AG04449 (cell line): ENCODE measurements around the gene HOMER2.
A peak's percentile ranks its signal among the peaks of the same experiment; 100 is the strongest.

Experiments
- CTCF ChIA-PET: fragments of 350-600 bp; formaldehyde crosslinking; extraction: SDS; loops from one replicate; lab custom pipeline; 2021; ENCODE audit warnings: antibody characterized with exemption; lab: Yijun Ruan, JAX
- POLR2A ChIA-PET: fragments of 400-600, 350-600 bp; formaldehyde crosslinking; extraction: SDS; loops from one replicate; lab custom pipeline; 2020; ENCODE audit warnings: antibody characterized with exemption, inconsistent platforms; lab: Yijun Ruan, JAX
- DNase-seq: peaks from one replicate; pipeline ENCODE4 v3.0.0-alpha.2; 2010; ENCODE audit warnings: low read depth, low spot score
- H3K4me3 ChIP-seq: 2 replicates; pipeline ENCODE4 v1.5.1; 2011; ENCODE audit warnings: low read depth, mild to moderate bottlenecking, control low read depth, low read length
- CTCF ChIP-seq: IDR thresholded peaks from one replicate; pipeline ENCODE4 v1.5.1; 2011; ENCODE audit warnings: mild to moderate bottlenecking, moderate library complexity, low read length, control low read depth, inconsistent platforms; ENCODE audit not compliant: insufficient read depth; ENCODE audit errors: missing control alignments

Gene HOMER2

GRCh38 chr15:82959423-82959822 is 6.9 kb upstream of the HOMER2 start:
- no peak for DNase-seq
- no peak for TF ChIP-seq CTCF
- no peak overlapping the region for H3K4me3 ChIP-seq
- CTCF ChIA-PET: interaction anchor here (1.5 kb wide), 1 partner anchor 28 kb away, joined by 3 read pairs; no protein-coding TSS in a partner anchor
- POLR2A ChIA-PET: no interaction called here

- no peak for TF ChIP-seq CTCF
- H3K4me3 ChIP-seq: no peak overlapping the region
- ChIA-PET POLR2A (no interaction called here), CTCF (interaction anchor here (0.6 kb wide), 1 partner anchor 27 kb away, joined by 3 read pairs; the partner anchor contains the start of gene RAMAC)
- DNase-seq: no peak
These were observed 6.1 kb upstream of the HOMER2 start for GRCh38 chr15:82958638-82959037.

- DNase-seq: no peak
- ChIA-PET CTCF (interaction anchor here (1.2 kb wide), 1 partner anchor 9 kb away, joined by 3 read pairs; no protein-coding TSS in a partner anchor), POLR2A (no interaction called here)
- H3K4me3 ChIP-seq: peak overlapping the region; percentile 48
- no peak for TF ChIP-seq CTCF
These were observed 905 bp downstream of the HOMER2 start for GRCh38 chr15:82951472-82952157.

- TF ChIP-seq CTCF: no peak
- DNase-seq: no peak
- no peak overlapping the region for H3K4me3 ChIP-seq
- CTCF ChIA-PET: interaction anchor here (1.2 kb wide), 1 partner anchor 8 kb away, joined by 3 read pairs; no protein-coding TSS in a partner anchor
- POLR2A ChIA-PET: no interaction called here
These were observed 1.7 kb downstream of the HOMER2 start for GRCh38 chr15:82950746-82951370.

- CTCF ChIA-PET: no interaction called here
- POLR2A ChIA-PET: no interaction called here
- H3K4me3 ChIP-seq: no peak overlapping the region
- no peak for DNase-seq
- no peak for TF ChIP-seq CTCF
These were observed 2.2 kb downstream of the HOMER2 start for GRCh38 chr15:82950295-82950694.

- TF ChIP-seq CTCF: no peak
- CTCF ChIA-PET: no interaction called here
- no peak for DNase-seq
- no peak overlapping the region for H3K4me3 ChIP-seq
- POLR2A ChIA-PET: no interaction called here
These were observed 6.3 kb downstream of the HOMER2 start for GRCh38 chr15:82946155-82946701.
